ENCODE measurements around the gene ATP5ME.

DNA sequence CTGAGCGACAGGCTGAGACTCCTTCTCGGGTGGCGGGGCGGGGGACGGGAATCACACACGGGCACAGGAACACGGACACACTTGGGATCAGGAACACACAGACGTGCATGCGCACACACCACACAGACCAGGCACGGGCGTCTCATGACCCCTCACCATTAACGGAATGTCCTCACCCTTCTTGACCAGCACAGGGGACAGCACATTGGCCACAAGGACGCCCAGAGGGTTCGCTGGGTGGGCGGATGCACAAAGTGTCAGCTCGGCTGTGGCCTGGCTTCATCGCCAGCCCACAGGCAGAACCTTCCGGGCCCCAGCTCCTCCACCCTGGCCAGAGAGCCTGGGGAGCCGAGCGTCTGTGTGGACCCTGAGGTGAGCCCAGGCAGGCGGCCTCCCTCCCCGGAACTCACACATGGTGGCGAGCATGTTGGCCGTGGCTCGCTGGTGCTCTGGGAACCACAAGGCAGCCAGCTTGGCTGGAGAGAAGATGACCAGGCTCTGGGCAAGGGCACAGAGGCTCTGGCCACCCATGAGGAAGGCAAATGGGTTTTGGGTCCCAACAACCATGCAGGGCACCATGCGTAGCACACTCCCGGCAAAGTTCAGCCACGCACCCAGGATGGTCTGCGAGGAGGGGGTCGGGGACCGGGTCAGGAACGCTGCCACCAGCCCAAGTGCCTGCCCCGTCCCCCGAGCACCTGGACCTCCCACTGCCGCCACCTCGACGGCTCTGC lies 11.8 kb upstream of the ATP5ME start:
- TF ChIP-seq, protein P1, sequence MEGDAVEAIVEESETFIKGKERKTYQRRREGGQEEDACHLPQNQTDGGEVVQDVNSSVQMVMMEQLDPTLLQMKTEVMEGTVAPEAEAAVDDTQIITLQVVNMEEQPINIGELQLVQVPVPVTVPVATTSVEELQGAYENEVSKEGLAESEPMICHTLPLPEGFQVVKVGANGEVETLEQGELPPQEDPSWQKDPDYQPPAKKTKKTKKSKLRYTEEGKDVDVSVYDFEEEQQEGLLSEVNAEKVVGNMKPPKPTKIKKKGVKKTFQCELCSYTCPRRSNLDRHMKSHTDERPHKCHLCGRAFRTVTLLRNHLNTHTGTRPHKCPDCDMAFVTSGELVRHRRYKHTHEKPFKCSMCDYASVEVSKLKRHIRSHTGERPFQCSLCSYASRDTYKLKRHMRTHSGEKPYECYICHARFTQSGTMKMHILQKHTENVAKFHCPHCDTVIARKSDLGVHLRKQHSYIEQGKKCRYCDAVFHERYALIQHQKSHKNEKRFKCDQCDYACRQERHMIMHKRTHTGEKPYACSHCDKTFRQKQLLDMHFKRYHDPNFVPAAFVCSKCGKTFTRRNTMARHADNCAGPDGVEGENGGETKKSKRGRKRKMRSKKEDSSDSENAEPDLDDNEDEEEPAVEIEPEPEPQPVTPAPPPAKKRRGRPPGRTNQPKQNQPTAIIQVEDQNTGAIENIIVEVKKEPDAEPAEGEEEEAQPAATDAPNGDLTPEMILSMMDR (IDR thresholded peaks at IDR 0.05 in 4 of 5, conservative IDR thresholded peaks at IDR 0.05 in 1 of 5): no peak
- no peak for TF ChIP-seq POLR2A (IDR thresholded peaks at IDR 0.05)

Measured in gastrocnemius medialis (tissue), 4 donors.